Stimulated activated CD4-positive, alpha-beta T cell treated with anti-CD3 and anti-CD28 coated beads, Interleukin-1b, Interleukin-23, amount 100 ng/mL, for 48 hours (primary cell): Measurements from ENCODE around the gene CFAP74.
"Not testable (repeated sequence)": the region's sequence is repeated elsewhere in the genome, so short reads cannot be mapped to it uniquely, and the experiment has no call there.

Experiments
- DNase-seq: peaks from one replicate; pipeline ENCODE4 v3.0.0-alpha.2; 2020

CFAP74 gene

DNA sequence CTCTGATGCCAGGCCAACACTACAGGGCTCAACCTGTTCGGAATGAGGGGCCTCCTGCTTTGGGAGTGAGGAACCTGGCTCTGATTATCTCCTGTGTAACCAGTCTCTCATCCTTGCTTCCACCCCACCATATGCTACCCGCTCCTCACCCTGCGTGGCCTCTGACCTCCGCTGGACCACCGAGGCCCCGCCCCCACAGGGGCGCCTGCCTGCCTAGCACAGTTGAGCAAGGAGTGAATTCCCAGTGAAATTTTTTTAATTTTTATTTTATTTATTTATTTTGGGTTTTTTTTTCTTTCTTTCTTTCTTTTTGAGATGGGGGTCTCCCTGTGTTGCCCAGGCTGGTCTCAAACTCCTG, 110.8 kb downstream of the CFAP74 start:
- no peak for DNase-seq

DNA sequence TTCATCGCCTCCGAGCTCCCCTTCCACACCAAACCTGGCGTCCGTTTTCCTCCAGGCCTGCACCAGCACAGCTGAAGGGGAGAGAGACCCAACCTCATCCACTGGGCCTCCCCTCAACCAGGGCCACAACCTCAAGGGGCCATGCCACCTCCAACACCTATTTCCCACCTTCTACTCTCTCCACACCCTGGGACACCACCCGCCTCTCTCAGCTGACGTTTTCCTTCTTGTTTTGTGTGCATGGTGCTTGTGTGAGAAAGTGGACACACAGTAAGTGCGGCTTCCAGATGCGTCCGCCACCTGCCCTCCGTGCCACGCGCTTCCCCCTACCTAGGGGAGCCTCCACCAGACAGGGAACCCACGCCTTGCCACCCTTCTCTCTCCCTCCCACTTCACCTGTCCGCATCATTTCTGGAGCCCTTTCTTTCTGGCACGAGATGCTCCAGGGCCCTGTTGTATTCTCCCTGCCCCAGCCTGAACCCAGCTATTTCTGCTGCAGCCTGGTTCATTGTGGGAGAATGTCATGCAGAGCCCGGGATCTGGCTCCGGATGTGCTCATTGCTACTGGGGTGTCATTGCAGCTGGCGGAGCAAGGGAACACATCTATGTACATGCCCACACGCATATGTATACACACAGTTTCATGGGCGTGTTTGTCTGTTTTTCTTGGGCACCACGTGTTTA, 111.4 kb downstream of the CFAP74 start:
- peak; percentile 29 for DNase-seq

DNA sequence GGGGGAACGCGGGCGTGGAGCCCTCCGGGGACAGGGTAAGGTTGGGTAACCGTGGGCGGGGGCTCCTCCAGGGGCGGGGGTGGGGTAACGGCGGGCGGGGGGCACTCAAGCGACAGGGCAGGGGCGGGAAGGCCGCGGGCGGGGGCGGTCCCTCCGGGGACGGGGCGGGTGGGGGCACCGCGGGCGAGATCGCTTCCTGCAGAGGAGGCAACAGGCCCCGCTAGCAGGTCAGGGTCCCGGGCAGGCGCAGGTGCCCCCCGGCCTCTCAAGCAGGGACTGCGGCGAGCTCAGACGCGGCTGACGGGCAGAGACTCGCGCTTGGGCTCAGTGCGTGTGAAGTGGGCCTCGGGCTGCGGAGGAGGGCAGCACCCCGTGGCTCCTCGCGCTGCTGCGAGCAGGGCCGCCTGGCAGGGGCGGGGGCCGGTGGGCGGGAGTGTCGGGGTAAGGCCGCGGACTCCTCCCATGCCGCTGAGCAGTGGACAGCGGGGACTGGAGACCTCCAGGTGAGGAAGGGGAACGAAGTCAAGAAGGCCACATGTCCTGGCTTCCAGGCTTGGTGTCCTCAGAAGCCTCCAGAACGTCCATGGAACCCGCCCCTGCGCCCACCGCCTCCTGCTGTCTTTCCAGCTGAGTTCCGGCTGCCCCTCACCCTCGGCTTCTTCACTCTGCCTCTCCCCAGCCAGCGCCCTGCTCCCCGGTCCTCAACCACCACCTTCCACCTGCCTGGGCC, 112.1 kb downstream of the CFAP74 start:
- DNase-seq, result peak; percentile 67

DNA sequence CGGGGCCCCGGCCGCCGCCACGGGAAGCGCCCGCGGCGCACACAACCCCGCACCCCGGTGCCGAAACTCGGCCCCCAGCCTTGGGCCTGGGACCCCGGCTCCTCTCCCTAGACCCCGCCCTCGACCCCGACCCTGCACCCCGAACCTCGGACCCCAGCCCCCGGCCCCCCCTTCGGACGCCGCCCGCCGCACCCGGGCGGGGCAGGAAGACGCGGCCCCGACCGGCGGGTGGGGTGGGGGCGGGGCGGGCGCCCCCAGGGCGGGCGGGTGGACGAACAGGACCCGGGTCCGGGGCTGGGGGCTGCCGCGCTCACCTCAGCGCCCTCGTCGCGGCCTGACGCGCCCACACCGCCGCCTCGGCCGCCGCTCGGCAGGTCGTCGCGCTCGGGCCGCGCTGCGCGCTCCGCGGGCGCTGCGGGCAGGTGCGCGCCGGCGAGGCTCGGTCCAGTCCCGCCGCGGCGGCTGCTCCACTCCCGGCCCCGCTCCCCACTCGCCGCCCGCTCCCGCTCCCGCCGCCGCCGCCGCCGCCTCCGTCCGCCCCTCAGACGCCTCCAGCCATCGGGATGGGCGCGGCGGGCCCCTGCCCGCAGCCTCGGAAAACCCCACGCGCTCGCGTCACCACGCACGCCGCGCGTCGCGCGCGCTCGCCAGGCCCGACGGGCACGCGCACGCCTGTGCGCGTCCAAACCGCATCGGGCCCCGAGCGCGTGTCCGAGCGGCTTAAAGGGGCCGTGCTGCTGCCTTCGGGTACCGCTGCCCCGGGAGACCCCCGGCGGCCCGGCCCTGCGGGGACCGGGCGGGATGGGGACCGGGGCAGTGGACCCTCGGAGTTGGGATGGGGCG, 112.9 kb downstream of the CFAP74 start, which contains the start of gene GNB1:
Gene GNB1 (minus strand): TSS at position 582 of the 843 bp plus-strand sequence. CDS start 65,634 bp downstream, outside the sequence.
- peak; percentile 83 for DNase-seq

DNA sequence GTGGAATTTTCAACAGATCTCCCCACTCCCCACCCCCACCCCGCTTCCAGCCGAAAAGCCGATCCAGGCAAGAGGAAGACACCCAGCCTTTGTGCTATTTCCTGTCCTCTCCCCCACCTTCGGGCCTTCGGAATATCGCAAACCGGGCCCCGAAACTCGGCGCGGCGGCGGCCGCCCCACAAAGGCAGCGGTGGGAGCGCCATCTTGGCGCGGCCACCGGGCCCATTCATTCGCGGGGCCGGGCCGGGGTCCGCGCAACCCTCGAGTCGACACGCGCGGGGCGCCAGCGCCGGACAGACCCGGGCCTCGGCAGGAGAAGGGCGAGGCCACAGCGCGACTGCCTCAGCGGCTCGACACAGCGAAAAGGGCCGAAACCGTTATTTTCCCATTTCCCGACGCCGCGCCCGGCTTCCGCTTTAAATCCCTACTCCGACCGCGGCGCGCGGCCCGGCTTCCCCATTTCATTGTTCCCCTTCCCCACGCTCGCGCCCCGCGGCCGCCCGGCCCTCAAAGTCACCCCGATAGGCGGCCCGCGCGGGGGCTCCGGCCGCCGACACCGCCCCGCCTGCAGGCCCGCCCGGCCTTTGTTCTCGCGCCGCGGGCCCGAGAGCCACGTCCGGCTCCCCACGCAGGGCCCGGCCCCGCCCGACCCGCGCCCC, 113.6 kb downstream of the CFAP74 start:
- DNase-seq, result peak; percentile 41

DNA sequence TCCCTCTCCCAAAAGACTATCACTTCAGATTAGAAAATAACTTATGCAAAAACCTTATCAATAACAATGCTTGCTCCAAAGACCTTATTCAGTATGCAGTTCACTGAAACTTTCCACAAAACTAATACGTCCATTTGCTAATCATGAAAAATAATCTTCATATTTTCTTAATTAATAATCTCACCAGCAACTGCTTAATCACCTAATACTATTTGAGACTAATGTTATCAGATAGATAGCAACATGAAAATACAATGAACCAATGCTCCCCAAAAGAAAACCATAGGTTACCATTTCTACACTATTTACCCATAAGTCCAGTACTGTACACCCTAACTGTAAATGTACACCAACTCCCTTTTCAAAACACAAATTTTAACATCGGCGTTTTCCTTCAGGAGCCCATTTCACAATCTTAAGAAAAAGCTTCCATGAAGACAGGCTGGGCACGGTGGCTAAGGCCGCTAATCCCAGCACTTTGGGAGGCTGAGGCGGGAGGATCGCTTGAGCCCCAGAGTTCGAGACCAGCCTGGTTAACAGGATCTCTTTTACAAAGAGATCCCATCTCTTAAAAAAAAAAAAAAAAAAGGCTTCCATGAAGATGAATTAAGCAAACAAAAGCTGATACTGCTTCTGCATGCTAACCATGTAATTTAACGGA, 114.4 kb downstream of the CFAP74 start:
- DNase-seq, result no peak

DNA sequence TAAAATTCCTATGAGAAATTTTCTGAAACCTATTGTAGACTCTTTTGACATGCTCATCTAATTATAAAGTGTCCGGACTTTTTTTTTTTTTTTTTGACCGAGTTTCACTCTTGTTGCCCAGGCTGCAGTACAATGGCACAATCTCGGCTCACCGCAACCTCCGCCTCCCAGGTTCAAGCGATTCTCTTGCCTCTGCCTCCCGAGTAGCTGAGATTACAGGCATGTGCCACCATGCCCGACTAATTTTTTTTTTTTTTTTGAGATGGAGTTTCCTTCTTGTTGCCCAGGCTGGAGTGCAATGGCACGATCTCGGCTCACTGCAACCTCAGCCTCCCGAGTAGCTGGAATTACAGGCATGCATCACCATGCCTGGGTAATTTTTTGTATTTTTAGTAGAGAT, 119.7 kb downstream of the CFAP74 start:
- not testable (repeated sequence) for DNase-seq

DNA sequence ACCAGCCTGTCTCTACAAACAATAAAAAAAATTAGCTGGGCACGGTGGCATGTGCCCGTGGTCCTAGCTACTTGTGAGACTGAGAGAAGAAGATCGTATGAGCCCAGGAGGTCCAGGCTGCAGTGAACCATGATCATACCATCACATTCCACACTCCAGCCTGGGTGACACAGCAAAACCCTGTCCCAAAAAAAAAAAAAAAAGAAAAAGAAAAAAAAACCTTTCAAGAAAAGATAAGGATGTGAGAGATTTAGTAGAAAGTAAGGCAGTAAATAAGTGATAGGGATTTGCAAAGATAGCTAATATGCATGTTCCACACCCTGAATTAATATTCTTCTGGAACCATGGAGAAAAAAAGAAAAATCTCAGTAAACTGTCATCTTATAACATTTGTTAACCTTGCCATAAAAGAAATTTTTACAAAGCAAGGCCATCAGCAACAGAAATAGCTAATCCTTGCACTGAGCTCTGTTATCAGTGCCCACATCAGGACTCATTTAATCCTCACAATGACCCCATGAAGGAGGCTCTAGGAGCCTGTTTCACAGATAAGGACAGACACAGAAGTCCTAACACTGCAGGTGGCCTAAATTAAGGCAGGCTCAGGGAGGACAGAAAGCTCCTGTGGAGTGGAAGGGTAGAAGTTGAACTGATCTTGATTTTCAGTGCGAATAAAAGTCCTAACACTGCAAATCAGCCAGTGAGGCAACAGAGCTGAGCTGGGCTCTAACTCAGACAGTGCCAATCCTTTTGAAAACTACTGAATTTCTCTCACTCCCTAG, 120.3 kb downstream of the CFAP74 start:
- DNase-seq, result no peak

DNA sequence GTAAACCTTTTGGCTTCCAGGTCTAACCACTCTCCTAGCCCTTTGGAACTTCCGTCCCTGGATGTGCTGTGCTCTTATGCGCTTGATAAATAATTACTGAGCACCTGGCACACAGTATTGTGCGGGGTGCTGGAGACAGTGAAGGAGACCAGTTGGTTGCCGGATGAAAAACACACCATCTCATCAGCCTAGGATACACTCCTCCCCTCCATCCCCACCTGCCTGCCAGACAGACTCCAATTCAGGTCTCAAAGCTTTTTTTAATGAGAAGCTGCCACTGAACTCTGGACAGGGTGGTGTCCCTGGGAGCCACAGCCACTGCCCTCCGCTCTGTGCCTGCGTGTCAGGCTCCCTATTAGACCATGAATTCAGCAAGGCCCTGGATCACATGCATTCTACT, 121.9 kb downstream of the CFAP74 start:
- DNase-seq, result no peak

DNA sequence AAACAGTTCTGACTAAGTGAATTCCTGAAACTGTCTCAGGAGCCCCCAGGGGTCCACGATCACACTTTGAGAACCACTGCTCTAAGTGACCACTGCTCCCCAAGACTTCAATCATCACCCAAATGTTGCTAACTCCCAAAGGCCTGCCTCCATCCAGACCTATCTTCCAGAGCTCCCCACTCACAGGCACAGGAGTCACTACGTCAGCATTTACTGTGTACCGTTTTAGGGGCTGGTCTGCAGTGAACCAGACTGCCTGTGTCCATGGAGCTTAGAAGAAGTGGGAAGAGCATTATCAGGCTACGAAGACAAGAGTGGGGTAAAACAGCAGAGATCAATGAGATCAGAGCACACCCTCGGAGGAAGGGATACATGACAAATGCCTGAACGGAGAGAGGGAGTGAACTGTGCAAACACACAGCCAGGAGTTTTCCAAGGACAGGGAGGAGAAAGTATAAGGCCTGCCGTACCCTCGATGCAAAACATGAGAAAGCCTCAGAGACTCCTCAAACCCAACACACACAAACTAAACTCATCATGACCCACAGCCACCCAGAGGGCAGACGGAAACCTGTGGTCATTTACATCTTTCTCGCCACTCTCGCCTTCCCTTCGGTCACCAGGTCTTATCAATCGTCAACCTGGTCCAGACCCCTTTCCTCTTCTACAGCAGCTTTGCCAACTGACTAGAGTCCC, 122.8 kb downstream of the CFAP74 start:
- no peak for DNase-seq

DNA sequence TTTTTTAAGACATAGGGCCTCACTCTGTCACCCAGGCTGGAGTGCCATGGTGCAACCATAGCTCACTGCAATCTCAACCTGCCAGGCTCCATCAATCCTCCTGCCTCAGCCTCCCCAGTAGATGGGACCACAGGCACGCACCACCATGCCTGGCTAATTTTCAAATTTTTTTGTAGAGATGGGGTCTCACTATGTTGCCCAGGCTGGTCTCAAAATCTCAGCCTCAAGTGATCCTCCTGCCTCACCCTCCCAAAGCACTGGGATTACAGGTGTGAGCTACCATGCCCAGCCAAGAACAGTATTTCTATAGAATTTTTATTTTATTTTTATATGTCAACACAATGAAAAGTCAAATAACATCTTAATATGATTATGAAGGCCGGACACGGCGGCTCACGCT, 123.6 kb downstream of the CFAP74 start:
- no peak for DNase-seq

DNA sequence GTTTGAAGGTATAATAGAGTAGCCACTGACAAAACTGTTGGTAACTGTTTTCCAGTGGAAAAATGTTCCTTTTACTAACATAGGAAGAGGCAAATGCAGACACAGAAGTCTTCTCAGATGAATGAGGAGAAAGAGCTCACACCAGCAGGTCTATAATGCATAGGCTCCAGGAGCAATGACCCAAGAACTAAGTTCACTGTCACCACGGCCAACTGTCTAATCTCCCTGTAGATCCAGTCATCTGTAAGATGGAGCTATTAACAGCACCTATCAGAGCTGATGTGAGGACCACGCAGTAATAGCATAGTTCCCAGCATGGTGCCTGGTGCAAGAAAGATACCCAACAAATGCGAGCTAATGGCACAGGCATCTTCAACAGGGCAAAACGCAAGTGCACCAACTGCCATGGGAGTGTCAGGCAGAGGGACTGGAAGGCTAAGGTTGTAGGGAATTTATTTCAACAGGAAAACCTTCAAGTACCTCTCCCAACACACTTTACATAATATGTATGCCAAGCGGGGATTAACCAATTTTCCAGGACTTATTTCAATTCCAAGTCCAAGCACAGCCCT, 125.6 kb downstream of the CFAP74 start:
- no peak for DNase-seq

DNA sequence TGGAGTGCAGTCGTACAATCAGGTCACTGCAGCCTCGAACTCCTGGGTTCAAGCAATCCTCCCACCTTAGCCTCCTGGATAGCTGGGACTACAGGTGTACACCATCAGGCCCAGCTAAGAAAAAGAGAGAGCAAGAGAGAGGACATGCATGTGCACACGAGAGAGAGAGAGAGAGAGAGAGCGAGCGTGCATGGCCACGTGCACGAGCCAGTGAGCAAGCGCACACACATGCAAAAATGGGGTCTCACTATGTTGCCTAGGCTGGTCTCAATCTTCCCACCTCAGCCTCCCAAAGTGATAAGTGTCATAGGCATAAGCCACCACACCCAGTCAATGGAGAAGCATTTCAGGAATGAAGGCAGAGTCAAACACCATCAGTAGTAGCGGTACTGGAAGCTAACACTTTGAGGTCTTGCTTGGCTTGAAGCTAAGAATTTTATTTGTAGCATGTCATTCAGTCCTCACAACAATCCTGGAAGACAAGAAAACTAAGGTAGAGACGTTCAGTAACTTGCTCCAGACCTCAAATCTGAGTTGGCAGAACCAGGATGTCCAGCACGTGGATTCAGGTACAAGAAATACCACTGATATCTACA, 127.2 kb downstream of the CFAP74 start:
- no peak for DNase-seq

DNA sequence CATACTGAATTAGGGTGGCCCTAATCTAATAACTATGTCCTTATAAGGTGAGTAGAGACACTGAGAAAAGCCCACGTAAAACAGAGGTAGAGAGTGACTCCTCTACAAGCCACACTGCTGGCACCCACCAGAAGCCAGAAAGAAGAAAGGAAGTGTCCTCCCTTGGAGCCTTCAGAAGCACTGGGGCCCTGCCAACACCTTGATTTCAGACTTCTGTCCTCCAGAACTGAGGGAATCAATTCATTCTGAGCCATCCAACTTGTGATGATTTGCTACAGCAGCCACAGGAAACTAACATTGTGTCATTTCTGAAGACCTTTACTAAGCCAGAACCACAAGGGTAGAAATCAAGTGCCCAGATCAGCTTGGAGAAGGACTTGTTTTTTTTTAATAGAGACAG, 127.7 kb downstream of the CFAP74 start:
- DNase-seq, result peak; percentile 59

DNA sequence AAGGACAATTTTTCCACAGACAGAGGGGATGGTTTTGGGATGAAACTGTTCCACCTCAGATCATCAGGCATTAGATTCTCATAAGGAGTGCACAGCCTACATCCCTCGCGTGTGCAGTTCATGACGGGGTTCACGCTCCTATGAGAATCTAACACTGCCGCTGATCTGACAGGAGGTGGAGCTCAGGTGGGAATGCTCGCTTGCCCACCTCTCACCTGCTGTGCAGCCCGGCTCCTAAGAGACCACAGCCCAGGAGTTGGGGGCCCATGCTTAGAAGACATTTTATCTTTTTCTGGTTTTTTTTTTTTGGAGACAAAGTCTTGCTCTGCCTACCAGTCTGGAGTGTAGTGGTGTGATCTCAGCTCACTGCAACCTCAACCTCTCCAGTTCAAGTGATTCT, 128.7 kb downstream of the CFAP74 start:
- no peak for DNase-seq

DNA sequence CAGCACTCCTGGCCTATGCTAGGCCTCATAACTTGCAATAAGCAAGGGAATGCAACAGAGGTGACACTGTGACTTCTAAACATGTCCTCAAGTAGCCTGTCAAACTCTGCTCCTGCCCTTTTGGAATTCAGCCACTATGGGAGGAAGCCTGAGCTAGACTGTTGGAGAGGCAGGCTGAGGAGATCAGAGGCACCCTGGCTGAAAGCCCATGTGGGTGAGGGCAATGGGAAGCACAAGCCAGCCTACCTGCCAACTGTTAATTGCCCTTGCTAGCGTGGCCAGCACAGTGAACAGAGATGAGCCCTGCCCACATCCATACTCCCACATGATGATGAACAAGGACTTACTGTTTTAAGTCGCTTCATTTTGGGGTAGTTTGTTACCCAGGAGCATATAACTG, 130.4 kb downstream of the CFAP74 start:
- DNase-seq, result no peak

DNA sequence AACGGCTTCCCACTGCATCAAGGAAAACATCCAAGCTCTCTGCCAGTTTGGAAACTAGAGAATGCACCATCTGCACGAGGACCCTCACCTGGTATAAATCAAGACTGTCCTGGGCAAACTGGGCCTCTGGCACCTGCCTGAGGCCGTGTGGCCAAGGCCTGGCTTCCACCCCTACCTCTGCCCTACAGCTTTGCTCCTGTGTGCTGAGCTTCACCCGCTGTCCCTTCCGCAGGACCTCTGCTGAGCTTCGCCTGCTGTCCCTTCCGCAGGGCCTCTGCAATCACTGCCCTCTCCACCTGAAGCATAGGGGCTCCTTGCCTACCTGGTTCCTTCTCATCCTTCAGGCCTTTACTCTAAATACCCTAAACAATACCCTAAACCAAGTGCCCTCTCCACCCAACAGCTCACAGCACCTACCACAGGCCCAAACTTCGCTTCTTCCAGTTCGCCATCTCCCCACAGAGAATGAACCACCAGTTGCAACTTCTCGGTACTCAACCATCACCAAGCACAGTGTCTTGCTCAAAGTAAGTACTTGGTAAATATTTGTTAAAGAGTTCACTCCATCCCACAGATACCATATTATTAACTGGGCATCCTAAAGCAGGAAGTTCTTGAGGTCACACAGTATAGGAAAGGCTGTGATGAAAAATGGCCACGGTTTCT, 131.1 kb downstream of the CFAP74 start:
- no peak for DNase-seq
